Cardiac muscle cell (in vitro differentiated cells and primary cell): ENCODE measurements around the gene VSTM2B. TPM values are rescaled to one million over a fixed set of nuclear protein-coding genes. Genes with fewer than 3 reads are reported as not detected.

Source experiments
- DNase-seq, 2 donors: peaks; one replicate each; pipeline versions ENCODE4 v3.0.0 to v3.0.0-alpha.2; 2010 to 2017; ENCODE audit warnings: low read depth in 1 of 2, low spot score in 1 of 2
- H3K27ac ChIP-seq: fragments of 200-600 bp; sonication (generic); 2 replicates; pipeline ENCODE4 v1.5.1; 2016
- H3K27me3 ChIP-seq: fragments of 200-600 bp; sonication (generic); 2 replicates; pipeline ENCODE4 v1.6.0; 2016; ENCODE audit warnings: control low read depth
- H3K36me3 ChIP-seq: fragments of 200-600 bp; sonication (generic); 2 replicates; pipeline ENCODE4 v1.5.1; 2016; ENCODE audit warnings: control low read depth
- H3K4me1 ChIP-seq: fragments of 200-600 bp; sonication (generic); 2 replicates; pipeline ENCODE4 v1.8.1; 2017; ENCODE audit warnings: low read depth, mild to moderate bottlenecking, mixed run types
- H3K4me3 ChIP-seq: fragments of 200-600 bp; sonication (generic); 2 replicates; pipeline ENCODE4 v1.5.1; 2016; ENCODE audit warnings: mild to moderate bottlenecking
- H3K9me3 ChIP-seq: fragments of 200-600 bp; sonication (generic); 2 replicates; pipeline ENCODE4 v1.5.1; 2017; ENCODE audit warnings: low read depth, mild to moderate bottlenecking, control low read depth
- CTCF ChIP-seq: IDR thresholded peaks from 2 replicates; pipeline ENCODE4 v1.5.1; 2012; ENCODE audit warnings: low read depth, mild to moderate bottlenecking, low read length
- polyA plus RNA-seq: library from polyadenylated mRNA; unstranded; fragments of >200 nt; fragmentation: Nextera tagmentation; extraction: Ambion mirVana; gene quantifications from 2 replicates; pipeline ENCODE4 v1.2.1, GENCODE V29; 2016
- total RNA-seq: library from RNA; depleted of rRNA; stranded (reverse); fragments of >200 nt; gene quantifications from 2 replicates; pipeline ENCODE4 v1.2.3, GENCODE V29; 2016

The VSTM2B gene
- total and polyA plus RNA-seq, 2 experiments from 2014 or later = 0.39 TPM; not detected in 1

DNA sequence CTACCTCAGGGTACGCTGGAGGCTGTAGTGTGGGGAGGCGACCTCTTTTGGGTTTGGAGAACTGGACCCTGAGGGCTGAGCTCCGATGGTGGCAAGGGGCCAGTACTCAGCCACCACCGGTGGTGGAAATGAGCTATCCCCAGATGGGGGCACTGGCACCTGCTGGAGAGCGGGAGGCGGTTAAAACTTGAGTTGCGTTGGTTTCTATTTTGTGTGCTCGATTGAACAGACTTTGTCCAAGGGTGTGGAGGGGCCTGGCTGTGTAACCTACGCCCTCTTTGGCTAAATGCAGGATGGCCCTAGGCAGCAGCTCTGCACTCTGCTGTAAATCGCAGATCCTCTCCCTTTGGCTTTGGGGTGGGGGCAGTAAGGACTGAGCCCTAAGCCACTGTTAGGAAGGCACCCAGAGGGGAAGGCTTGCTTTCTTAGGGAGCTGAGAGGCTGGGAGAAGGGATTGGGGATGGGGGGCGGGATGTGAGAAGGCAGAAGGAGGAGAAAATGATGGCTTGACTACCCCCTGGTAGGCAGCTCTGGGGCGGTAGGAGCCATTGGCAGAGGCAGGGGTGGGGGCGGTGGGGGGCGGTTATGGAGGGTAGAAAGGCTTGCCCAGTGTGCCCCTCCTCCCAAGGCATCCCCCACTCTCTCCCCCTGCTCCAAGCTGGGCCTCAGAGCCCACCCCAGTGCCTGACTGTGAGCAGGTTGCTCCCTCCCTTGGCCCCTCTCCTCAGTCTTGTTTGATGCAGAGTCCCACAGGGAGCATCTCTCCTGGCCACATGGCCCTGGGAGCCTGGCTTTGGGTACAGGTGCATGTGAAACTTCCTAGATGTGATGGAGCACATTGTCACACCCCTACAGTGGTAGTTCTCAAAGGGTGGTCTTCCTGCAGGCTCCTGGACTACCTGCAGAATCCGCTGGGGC lies 5.0 kb downstream of the VSTM2B start:
- peaks cover 8% of the 10 kb centered on the region for H3K4me1 ChIP-seq
- no peak for DNase-seq
- no peaks in the 10 kb centered on the region for H3K9me3 ChIP-seq
- H3K4me3 ChIP-seq = peak overlapping the region; percentile 24
- no peaks in the 10 kb centered on the region for H3K36me3 ChIP-seq
- H3K27me3 ChIP-seq = peaks cover 97% of the 10 kb centered on the region
- no peak for TF ChIP-seq CTCF
- H3K27ac ChIP-seq = no peak overlapping the region

DNA sequence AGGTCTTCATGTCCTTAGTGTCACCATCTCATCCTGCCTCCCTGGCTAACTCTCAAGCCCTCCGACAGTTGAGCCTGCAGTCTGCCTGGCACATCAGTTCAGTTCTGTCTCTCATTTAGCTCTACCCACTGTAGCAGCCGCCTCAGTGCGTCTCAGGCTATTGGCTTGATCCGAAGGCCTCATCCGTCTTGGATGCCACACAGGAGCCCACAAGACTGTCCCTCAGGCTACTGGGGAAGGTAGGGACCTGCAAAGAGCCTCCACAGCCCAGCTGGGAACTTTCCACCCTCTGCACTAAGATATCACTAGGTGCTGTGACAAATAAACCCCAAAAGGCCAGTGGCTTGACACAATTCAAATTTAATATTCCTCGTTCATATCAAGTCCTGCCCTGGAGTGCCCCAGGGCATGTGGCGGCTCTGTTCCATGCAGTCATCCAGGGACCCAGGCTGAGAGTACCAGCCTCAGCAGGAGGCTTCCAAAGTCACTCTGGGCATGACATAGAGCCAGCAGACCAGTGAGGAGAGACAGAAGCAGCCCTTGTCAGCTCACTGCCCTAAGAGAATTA lies 5.7 kb downstream of the VSTM2B start:
- no peak overlapping the region for H3K4me3 ChIP-seq
- no peaks in the 10 kb centered on the region for H3K36me3 ChIP-seq
- peaks cover 93% of the 10 kb centered on the region for H3K27me3 ChIP-seq
- H3K9me3 ChIP-seq = no peaks in the 10 kb centered on the region
- no peak for DNase-seq
- TF ChIP-seq CTCF = no peak
- H3K27ac ChIP-seq = no peak overlapping the region
- H3K4me1 ChIP-seq = peaks cover 4% of the 10 kb centered on the region

GRCh38 chr19:29532097-29532496 lies 6.3 kb downstream of the VSTM2B start:
- H3K4me1 ChIP-seq = no peaks in the 10 kb centered on the region
- no peak for DNase-seq
- no peaks in the 10 kb centered on the region for H3K36me3 ChIP-seq
- no peaks in the 10 kb centered on the region for H3K9me3 ChIP-seq
- H3K4me3 ChIP-seq = no peak overlapping the region
- no peak for TF ChIP-seq CTCF
- no peak overlapping the region for H3K27ac ChIP-seq
- H3K27me3 ChIP-seq = peaks cover 87% of the 10 kb centered on the region

DNA sequence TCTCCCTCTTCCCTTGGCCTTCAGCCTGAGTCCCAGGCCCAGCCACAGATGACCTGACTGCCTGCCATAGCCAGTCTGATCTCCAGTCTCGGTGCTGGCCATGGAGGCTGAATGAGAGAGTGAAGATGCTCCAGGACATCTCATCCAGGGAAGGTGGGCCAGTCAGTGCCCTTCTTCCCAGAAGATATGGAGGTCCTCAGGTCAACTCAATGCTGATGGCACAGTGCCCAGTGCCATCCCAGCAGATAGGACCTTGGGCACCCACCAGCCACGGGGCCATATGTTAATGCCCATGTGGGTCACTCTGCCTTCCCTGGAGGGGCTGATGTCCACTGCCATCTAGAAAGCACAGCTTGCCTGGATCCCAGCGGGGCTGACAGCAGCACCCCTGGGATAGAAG lies 7.2 kb downstream of the VSTM2B start:
- Histone ChIP-seq H3K9me3 (no peaks in the 10 kb centered on the region), H3K4me1 (no peaks in the 10 kb centered on the region), H3K27me3 (peaks cover 82% of the 10 kb centered on the region), H3K36me3 (no peaks in the 10 kb centered on the region), H3K4me3 (no peak overlapping the region), H3K27ac (no peak overlapping the region)
- no peak for TF ChIP-seq CTCF
- DNase-seq = no peak

- DNase-seq = no peak
Observed at GRCh38 chr19:29533578-29534544, 8.1 kb downstream of the VSTM2B start.

More at GRCh38 chr19:29533578-29534544, 8.1 kb downstream of the VSTM2B start:
- no peak overlapping the region for H3K4me3 ChIP-seq
- TF ChIP-seq CTCF = no peak
- no peaks in the 10 kb centered on the region for H3K4me1 ChIP-seq
- H3K27me3 ChIP-seq = peaks cover 73% of the 10 kb centered on the region
- no peaks in the 10 kb centered on the region for H3K36me3 ChIP-seq
- no peak overlapping the region for H3K27ac ChIP-seq
- H3K9me3 ChIP-seq = no peaks in the 10 kb centered on the region
